K562 (cell line): Measurements from ENCODE around the gene NCOA4. TPM values are rescaled to one million over a fixed set of nuclear protein-coding genes. Genes with fewer than 3 reads are reported as not detected.

Experiments
- ARID1B ChIP-seq: fragments of 450-650 bp; IDR thresholded peaks from 2 replicates; pipeline ENCODE4 v1.6.1; 2016; ENCODE audit warnings: antibody characterized with exemption, mild to moderate bottlenecking, inconsistent platforms
- ARNT ChIP-seq, 2 experiments: fragments of 450-650 bp; IDR thresholded peaks; 2 replicates each; pipeline ENCODE4 v1.6.1; 2016; ENCODE audit warnings: mild to moderate bottlenecking in 1 of 2
- CAMTA2 ChIP-seq: fragments of 250-450 bp; sonication (Bioruptor Pico); conservative IDR thresholded peaks from 2 replicates; pipeline ENCODE4 v1.5.1; 2022
- DPF2 ChIP-seq: fragments of 450-650 bp; IDR thresholded peaks from 2 replicates; pipeline ENCODE4 v1.6.1; 2016
- FOXA3 ChIP-seq, 2 experiments: fragments of 450-650 bp in 1 of 2; sonication (generic) in 1 of 2; formaldehyde crosslinking; IDR thresholded peaks in 1 of 2; conservative IDR thresholded peaks in 1 of 2; 2 replicates each; pipeline versions ENCODE4 v1.4.0 to v1.8.0; 2020 to 2022; ENCODE audit warnings: mild to moderate bottlenecking in 2 of 2, missing genetic modification reagents in 1 of 2
- GATAD2A ChIP-seq: fragments of 450-650 bp; IDR thresholded peaks from 2 replicates; pipeline ENCODE4 v1.6.1; 2017
- HDAC6 ChIP-seq: IDR thresholded peaks from 2 replicates; pipeline ENCODE4 v1.6.1; 2012; ENCODE audit warnings: low read depth, mild to moderate bottlenecking, control low read depth, inconsistent platforms, low read length, moderate library complexity
- HMGXB4 ChIP-seq: sonication (generic); formaldehyde crosslinking; IDR thresholded peaks from 2 replicates; pipeline ENCODE4 v1.8.1; 2023; ENCODE audit warnings: mild to moderate bottlenecking, missing genetic modification reagents
- IFI16 ChIP-seq: fragments of 250-450 bp; sonication (Bioruptor Pico); IDR thresholded peaks from 2 replicates; pipeline ENCODE4 v2.1.2; 2022; ENCODE audit warnings: mild to moderate bottlenecking, inconsistent platforms
- IRF2 ChIP-seq: sonication (generic); formaldehyde crosslinking; IDR thresholded peaks from 2 replicates; pipeline ENCODE4 v1.8.1; 2022; ENCODE audit warnings: mild to moderate bottlenecking, missing genetic modification reagents
- LEF1 ChIP-seq: fragments of 450-650 bp; IDR thresholded peaks from 2 replicates; pipeline ENCODE4 v1.6.1; 2016; ENCODE audit warnings: mild to moderate bottlenecking
- MNT ChIP-seq, 2 experiments: fragments of 450-650 bp; conservative IDR thresholded peaks; 2 replicates each; pipeline ENCODE4 v1.6.1; 2017; ENCODE audit warnings: mild to moderate bottlenecking in 2 of 2, moderate library complexity in 2 of 2
- NCOR1 ChIP-seq: fragments of 450-650 bp; IDR thresholded peaks from 2 replicates; pipeline ENCODE4 v1.6.1; 2016; ENCODE audit warnings: mild to moderate bottlenecking, moderate library complexity
- NUFIP1 ChIP-seq: fragments of 450-650 bp; IDR thresholded peaks from 2 replicates; pipeline ENCODE4 v1.6.1; 2018; ENCODE audit not compliant: partially characterized antibody
- PML ChIP-seq: IDR thresholded peaks from 2 replicates; pipeline ENCODE4 v1.6.1; 2012; ENCODE audit warnings: low read length, inconsistent platforms
- POLR3G ChIP-seq: IDR thresholded peaks from 2 replicates; pipeline ENCODE4 v1.6.1; 2011; ENCODE audit not compliant: insufficient read length, insufficient replicate concordance; ENCODE audit errors: extremely low read depth
- RAD21 ChIP-seq, 2 experiments: fragments of 250-450 bp in 1 of 2; fragments of 450-650 bp in 1 of 2; sonication (Bioruptor Pico) in 1 of 2; formaldehyde crosslinking in 1 of 2; IDR thresholded peaks in 1 of 2; conservative IDR thresholded peaks in 1 of 2; 2 replicates each; pipeline versions ENCODE4 v1.4.0 to v1.8.0; 2020 to 2022; ENCODE audit warnings: mild to moderate bottlenecking in 2 of 2, moderate library complexity in 1 of 2
- RBFOX2 ChIP-seq: fragments of 200-400 bp; formaldehyde crosslinking; IDR thresholded peaks from 2 replicates; pipeline ENCODE4 v1.6.1; 2017; ENCODE audit warnings: low read depth, mild to moderate bottlenecking, low read length, moderate library complexity
- RCOR1 ChIP-seq, 2 experiments: IDR thresholded peaks; 2 replicates each; pipeline ENCODE4 v1.6.1; 2012; ENCODE audit warnings: low read depth in 2 of 2, low read length in 2 of 2, borderline replicate concordance in 1 of 2, improper control_type of control experiment in 1 of 2
- SETDB1 ChIP-seq: IDR thresholded peaks from one replicate; pipeline ENCODE4 v1.6.1; 2012; ENCODE audit warnings: low read length, control low read depth, inconsistent platforms
- SRSF7 ChIP-seq: fragments of 200-400 bp; formaldehyde crosslinking; optimal IDR thresholded peaks from 2 replicates; pipeline ENCODE3; 2017; ENCODE audit warnings: mild to moderate bottlenecking, low read depth, low read length
- TAF15 ChIP-seq: fragments of 200-400 bp; formaldehyde crosslinking; IDR thresholded peaks from 2 replicates; pipeline ENCODE4 v1.6.1; 2017; ENCODE audit warnings: mild to moderate bottlenecking, low read depth, low read length, moderate library complexity
- ZNF143 ChIP-seq: sonication (generic); formaldehyde crosslinking; IDR thresholded peaks from 2 replicates; pipeline ENCODE4 v1.9.0; 2022; ENCODE audit warnings: mild to moderate bottlenecking, missing genetic modification reagents
- ZNF277 ChIP-seq: fragments of 250-450 bp; sonication (Bioruptor Pico); IDR thresholded peaks from 2 replicates; pipeline ENCODE4 v1.8.0; 2022; ENCODE audit warnings: inconsistent platforms, mild to moderate bottlenecking, moderate library complexity, borderline replicate concordance
- ZNF354B ChIP-seq: fragments of 250-450 bp; sonication (Bioruptor Pico); IDR thresholded peaks from 2 replicates; pipeline ENCODE4 v1.4.0; 2020
- ZNF655 ChIP-seq: fragments of 250-450 bp; sonication (Bioruptor Pico); IDR thresholded peaks from 2 replicates; pipeline ENCODE4 v1.5.0; 2021
- polyA plus RNA-seq, 8 experiments: library from polyadenylated mRNA; depleted of rRNA in 4 of 8; stranded (reverse) in 5 of 8; unstranded in 3 of 8; fragments of >200 nt; fragmentation: Nextera tagmentation in 2 of 8; fragmentation: Illumina TruSeq in 1 of 8; extraction: Ambion mirVana in 2 of 8; extraction: Trizol in 1 of 8; gene quantifications; 2 replicates each; pipeline versions ENCODE4 v1.2.1 to v1.2.3, GENCODE V29; 2011 to 2014; ENCODE audit warnings: inconsistent platforms in 1 of 8, missing spikeins in 1 of 8
- total RNA-seq, 7 experiments: library from RNA; depleted of rRNA in 6 of 7; stranded (reverse); fragments of >200 nt in 6 of 7; fragmentation: Illumina TruSeq in 2 of 7; extraction: Trizol in 2 of 7; gene quantifications; 2 replicates each; pipeline versions ENCODE4 v1.2.1 to v1.2.3, GENCODE V29; 2011 to 2021; ENCODE audit warnings: low replicate concordance in 1 of 7

NCOA4 gene
- total and polyA plus RNA-seq, 9 of the 15 experiments (the other 6 are each of a cell fraction or from before 2014, with no cell fraction given): 89.8 to 283 (median 181) TPM

GRCh38 chr10:46020344-46020657 is 10.1 kb downstream of the NCOA4 start (continued):
- TF ChIP-seq NUFIP1: no peak
- peak; percentile 69 for TF ChIP-seq DPF2
- TF ChIP-seq RBFOX2: no peak
- TF ChIP-seq CAMTA2 (CRISPR knock-in tag): no peak
- TF ChIP-seq FOXA3 (CRISPR knock-in tag; conservative IDR thresholded peaks at IDR 0.05 in 1 of 2, IDR thresholded peaks at IDR 0.05 in 1 of 2): no peak
- no peak; a peak in 1 of 4 replicates for TF ChIP-seq MNT (conservative IDR thresholded peaks at IDR 0.05)
- no peak for TF ChIP-seq HDAC6
- no peak for TF ChIP-seq SRSF7
- TF ChIP-seq IRF2 (CRISPR knock-in tag): no peak
- no peak for TF ChIP-seq ZNF354B (CRISPR knock-in tag)
- TF ChIP-seq GATAD2A: 0 out of 2 replicates have a peak, but pooled peaks have one; percentile 25
- TF ChIP-seq POLR3G: no peak
- TF ChIP-seq SETDB1: no peak
- TF ChIP-seq PML: peak; percentile 62; the same call in 1 of the 2 replicates
- TF ChIP-seq ZNF277 (CRISPR knock-in tag): no peak
- peak; percentile 68 for TF ChIP-seq ARID1B
- TF ChIP-seq NCOR1: peak; percentile 51; the same call in 1 of the 2 replicates
- TF ChIP-seq RAD21 (CRISPR knock-in tag; conservative IDR thresholded peaks at IDR 0.05 in 1 of 2, IDR thresholded peaks at IDR 0.05 in 1 of 2): no peak
- TF ChIP-seq LEF1: peak; percentile 62; the same call in 1 of the 2 replicates
- no peak for TF ChIP-seq ZNF655 (CRISPR knock-in tag)
- peak in 1 of 2 experiments; percentile 53; a peak in 1 of 4 replicates for TF ChIP-seq RCOR1 (IDR thresholded peaks at IDR 0.05; ENCODE audit: borderline replicate concordance in 1 of 2, low read depth in 2 of 2, low read length in 2 of 2)
- no peak for TF ChIP-seq HMGXB4 (CRISPR knock-in tag)
- TF ChIP-seq IFI16 (CRISPR knock-in tag): no peak
- no peak for TF ChIP-seq TAF15
- no peak for TF ChIP-seq ZNF143 (CRISPR knock-in tag)
- no peak for TF ChIP-seq ARNT (IDR thresholded peaks at IDR 0.05)
